ENCODE measurements around the gene PRPF19. TPM values are rescaled to one million over a fixed set of nuclear protein-coding genes. Genes with fewer than 3 reads are reported as not detected.

PRPF19 gene
- total and polyA plus RNA-seq, 10 of the 15 experiments (the other 5 are each of a cell fraction or from before 2014, with no cell fraction given): 8.7 to 170 (median 61.3) TPM

GRCh38 chr11:60913793-60914632, 7.6 kb upstream of the PRPF19 start, which contains the start of gene TMEM109 (continued):
- no peak for TF ChIP-seq CREB1 (IDR thresholded peaks at IDR 0.05; ENCODE audit: low read depth)
- no peak for TF ChIP-seq ATF2 (IDR thresholded peaks at IDR 0.05; ENCODE audit: low read length)
- TF ChIP-seq RELA (IDR thresholded peaks at IDR 0.05; ENCODE audit: borderline replicate concordance, partially characterized antibody): peak; percentile 41
- TF ChIP-seq MXI1 (IDR thresholded peaks at IDR 0.05; ENCODE audit: low read depth, low read length): peak; percentile 74
- no peak for TF ChIP-seq SUPT20H (IDR thresholded peaks at IDR 0.05; ENCODE audit: borderline replicate concordance, control insufficient read depth, low read depth, low read length)
- TF ChIP-seq SREBF2 (IDR thresholded peaks at IDR 0.05; ENCODE audit: low read length): no peak
- TF ChIP-seq POLR2AphosphoS5 (IDR thresholded peaks at IDR 0.05; ENCODE audit: low read length): no peak
- TF ChIP-seq CREM (IDR thresholded peaks at IDR 0.05; ENCODE audit: low read depth): peak; percentile 71; the same call in 1 of the 2 replicates
- TF ChIP-seq BRCA1 (IDR thresholded peaks at IDR 0.05; ENCODE audit: low read depth, low read length): no peak
- TF ChIP-seq HDAC2 (IDR thresholded peaks at IDR 0.05): no peak
- no peak for TF ChIP-seq ZBTB11 (CRISPR knock-in tag; IDR thresholded peaks at IDR 0.05)
- no peak for TF ChIP-seq MYB (IDR thresholded peaks at IDR 0.05; ENCODE audit: borderline replicate concordance, low read depth, low read length)
- peak; percentile 47; the same call in 1 of the 2 replicates for TF ChIP-seq RELB (IDR thresholded peaks at IDR 0.05; ENCODE audit: low read depth)
- no peak for TF ChIP-seq CBX3 (IDR thresholded peaks at IDR 0.05; ENCODE audit: borderline replicate concordance, low read depth)
- TF ChIP-seq USF1 (IDR thresholded peaks at IDR 0.05; ENCODE audit: borderline replicate concordance, extremely low read length, insufficient read depth, low read depth, low read length): no peak
- TF ChIP-seq E2F4 (IDR thresholded peaks at IDR 0.05; ENCODE audit: low read depth, low read length): no peak
- TF ChIP-seq SKIL (IDR thresholded peaks at IDR 0.05; ENCODE audit: low read depth, poor library complexity, severe bottlenecking): no peak
- peak; percentile 20; the same call in 1 of the 2 replicates for TF ChIP-seq EED (IDR thresholded peaks at IDR 0.05; ENCODE audit: low read depth)

Data from GM12878 (cell line).